Esophagus muscularis mucosa (tissue), 4 donors: ENCODE measurements around the gene CUX1. TPM values are rescaled to one million over a fixed set of nuclear protein-coding genes. Genes with fewer than 3 reads are reported as not detected.
A peak's percentile ranks its signal among the peaks of the same experiment; 100 is the strongest.

ENCODE experiments used
- DNase-seq: peaks from one replicate; pipeline ENCODE4 v3.0.0-alpha.2; 2017; ENCODE audit errors: extremely low spot score
- H3K27ac ChIP-seq, 4 donors: fragments of 200-600 bp; sonication (generic); replicated peaks in 1 of 4; 1 replicate in 3 of 4; 2 replicates in 1 of 4; pipeline ENCODE4 v1.5.1; 2016 to 2019; ENCODE audit warnings: mild to moderate bottlenecking in 1 of 4
- H3K27me3 ChIP-seq, 4 donors: fragments of 200-600 bp; sonication (generic); one replicate each; pipeline versions ENCODE4 v1.5.1 to v1.6.0; 2016 to 2019
- H3K36me3 ChIP-seq, 4 donors: fragments of 200-600 bp; sonication (generic); one replicate each; pipeline ENCODE4 v1.5.1; 2016 to 2019
- H3K4me1 ChIP-seq, 4 donors: fragments of 200-600 bp; sonication (generic); one replicate each; pipeline ENCODE4 v1.5.1; 2016 to 2019
- H3K4me3 ChIP-seq, 4 donors: fragments of 200-600 bp; sonication (generic); 1 replicate in 2 of 4; 2 replicates in 2 of 4; pipeline ENCODE4 v1.5.1; 2016 to 2019; ENCODE audit warnings: mild to moderate bottlenecking in 4 of 4, moderate library complexity in 1 of 4
- H3K9me3 ChIP-seq, 4 donors: fragments of 200-600 bp; sonication (generic); 1 replicate in 3 of 4; 2 replicates in 1 of 4; pipeline ENCODE4 v1.5.1; 2016 to 2019
- CTCF ChIP-seq, 3 experiments: fragments of 200-600 bp in 2 of 3; fragments of 450-650 bp in 1 of 3; sonication (generic) in 2 of 3; IDR thresholded peaks; one replicate each; pipeline ENCODE4 v1.5.1; 2017 to 2019; ENCODE audit warnings: antibody characterized with exemption in 3 of 3, mild to moderate bottlenecking in 2 of 3, moderate library complexity in 1 of 3
- EP300 ChIP-seq: sonication (generic); formaldehyde crosslinking; IDR thresholded peaks from one replicate; pipeline ENCODE4 v1.6.1; 2017; ENCODE audit warnings: antibody characterized with exemption
- POLR2A ChIP-seq: fragments of 450-650 bp; IDR thresholded peaks from one replicate; pipeline ENCODE4 v1.6.1; 2017; ENCODE audit warnings: antibody characterized with exemption, moderate library complexity, mild to moderate bottlenecking, low read depth
- POLR2AphosphoS5 ChIP-seq, 2 donors: sonication (generic); formaldehyde crosslinking; IDR thresholded peaks; one replicate each; pipeline ENCODE4 v1.6.1; 2017; ENCODE audit warnings: antibody characterized with exemption in 2 of 2
- WGBS: methylation state at CpG from one replicate; pipeline ENCODE4 v1.1.5; 2018; 5-methylcytosine and 5-hydroxymethylcytosine counted together
- intact Hi-C: fragments of 100-400 bp; cut with DNase I; formaldehyde crosslinking; loops from one replicate; pipeline ENCODE4 v1.15.1; 2023
- total RNA-seq, 4 donors: library from RNA; depleted of rRNA; stranded (reverse); fragments of >200 nt; gene quantifications; one replicate each; pipeline versions ENCODE4 v1.1.0 to v1.2.1, GENCODE V29; 2016

Gene CUX1
- total RNA-seq, 4 donors from 2014 or later = 61.5 to 136 (median 92.3) TPM

DNA sequence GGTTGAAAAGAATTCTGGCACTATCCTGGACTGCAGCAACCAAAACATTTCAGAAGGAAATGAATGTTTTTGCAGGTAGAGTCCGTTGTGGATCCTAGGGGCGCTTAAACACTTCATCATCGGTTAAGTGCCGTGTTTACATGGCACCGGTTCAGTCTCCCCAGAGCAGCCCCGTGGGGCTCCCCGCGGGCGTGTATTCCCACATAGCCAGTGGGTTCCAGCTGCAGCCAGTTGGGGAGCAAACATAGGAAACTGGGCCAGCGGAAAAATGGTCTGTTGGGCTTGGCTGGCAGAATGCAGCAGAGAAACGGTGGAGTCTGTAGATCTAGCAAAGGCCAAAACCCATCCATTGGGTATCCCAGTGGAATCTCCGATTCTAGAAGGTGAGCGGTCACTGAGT lies 356.2 kb downstream of the CUX1 start:
- Histone ChIP-seq H3K27me3 (no peaks in the 10 kb centered on the region), H3K9me3 (no peaks in the 10 kb centered on the region), H3K27ac (no peak overlapping the region), H3K36me3 (peaks cover 15 to 56% (median 43%) of the 10 kb centered on the region in 4 donors), H3K4me1 (peaks cover 0 to 24% (median 12%) of the 10 kb centered on the region in 4 donors), H3K4me3 (no peak overlapping the region)
- DNase-seq = no peak
- TF ChIP-seq EP300 = no peak
- TF ChIP-seq CTCF (IDR thresholded peaks at IDR 0.05) = no peak
- no peak for TF ChIP-seq POLR2AphosphoS5 (IDR thresholded peaks at IDR 0.05)
- no peak for TF ChIP-seq POLR2A
- WGBS = 80% methylated on average over 13 of the region's 13 CpGs
- intact Hi-C loops = no loop called here

DNA sequence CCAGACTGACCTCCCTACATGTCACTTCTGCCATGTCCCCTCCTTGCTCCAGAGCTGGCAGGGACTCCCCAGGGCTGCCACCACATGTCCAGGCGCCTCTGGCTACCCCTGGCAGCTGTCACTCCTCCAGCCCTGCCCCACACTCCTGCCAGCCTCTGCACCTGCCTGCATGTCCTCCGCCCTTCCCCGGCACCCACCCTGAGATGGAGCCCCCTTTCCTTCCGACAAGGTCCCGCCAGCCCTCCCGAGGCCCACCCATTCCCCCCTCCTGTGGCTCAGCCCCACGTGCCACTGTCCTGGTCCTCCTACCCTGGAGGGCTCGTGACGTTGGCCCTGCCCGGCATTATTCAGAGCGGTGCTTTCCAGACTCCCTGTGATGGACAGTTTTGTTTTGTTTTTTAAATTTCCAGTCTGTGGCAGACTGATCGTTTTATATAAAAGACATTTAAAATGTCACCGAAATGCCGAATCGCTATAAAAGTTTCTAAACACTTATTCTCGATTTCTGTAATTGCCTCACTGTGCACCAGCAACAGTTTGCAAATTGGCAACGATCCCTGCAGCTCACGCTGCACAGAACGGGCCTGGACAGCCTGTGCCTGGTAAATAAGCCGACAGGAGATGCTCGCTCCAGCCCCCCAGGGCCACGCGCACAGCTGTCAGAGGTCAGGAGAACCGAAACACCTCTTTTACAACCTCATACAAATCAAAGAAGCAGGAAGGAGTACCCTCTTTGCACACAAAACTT lies 358.2 kb downstream of the CUX1 start:
- intact Hi-C loops = no loop called here
- Histone ChIP-seq H3K4me3 (no peak overlapping the region), H3K36me3 (peaks cover 21 to 71% (median 53%) of the 10 kb centered on the region in 4 donors), H3K27ac (peak overlapping the region in 1 of 4 donors; percentile 30), H3K4me1 (peaks cover 0 to 10% (median 0%) of the 10 kb centered on the region in 4 donors), H3K9me3 (no peaks in the 10 kb centered on the region), H3K27me3 (no peaks in the 10 kb centered on the region)
- DNase-seq = no peak
- WGBS = 78% methylated on average over 24 of the region's 24 CpGs
- TF ChIP-seq EP300 (no peak), POLR2AphosphoS5 (IDR thresholded peaks at IDR 0.05) (no peak), CTCF (IDR thresholded peaks at IDR 0.05) (no peak)

DNA sequence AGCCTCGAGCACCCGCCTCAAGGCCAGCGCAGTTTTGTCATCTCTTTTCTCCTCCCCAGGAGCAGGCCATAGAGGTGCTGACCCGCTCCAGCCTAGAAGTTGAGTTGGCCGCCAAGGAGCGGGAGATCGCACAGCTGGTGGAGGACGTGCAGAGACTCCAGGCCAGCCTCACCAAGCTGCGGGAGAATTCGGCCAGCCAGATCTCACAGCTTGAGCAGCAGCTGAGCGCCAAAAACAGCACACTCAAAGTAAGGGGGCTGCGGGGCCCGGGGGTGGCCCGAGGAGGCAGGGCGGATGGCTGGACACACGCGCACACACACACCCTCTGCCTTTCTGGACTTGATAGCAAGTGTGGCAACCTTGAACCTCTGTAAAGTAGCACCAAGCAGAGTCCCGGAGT lies 361.0 kb downstream of the CUX1 start:
- WGBS = 95% methylated on average over 15 of the region's 18 CpGs
- peaks cover 16 to 66% (median 39%) of the 10 kb centered on the region in 4 donors for H3K36me3 ChIP-seq

DNA sequence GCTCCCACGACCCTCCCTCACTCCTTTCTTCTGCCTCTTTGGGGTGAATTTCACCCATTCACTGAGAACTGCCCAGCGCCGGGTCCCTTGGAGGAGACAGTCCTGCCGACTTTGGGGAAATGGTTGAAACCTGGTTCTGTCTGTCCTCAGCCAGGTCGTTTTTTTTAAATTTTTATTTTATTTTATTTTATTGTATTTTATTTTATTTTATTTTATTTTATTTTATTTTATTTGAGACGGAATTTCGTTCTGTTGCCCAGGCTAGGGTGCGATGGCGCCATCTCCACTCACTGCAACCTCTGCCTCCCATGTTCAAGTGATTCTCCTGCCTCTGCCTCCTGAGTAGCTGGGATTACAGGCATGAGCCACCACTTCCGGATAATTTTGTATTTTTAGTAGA lies 363.3 kb downstream of the CUX1 start:
- peaks cover 0 to 5% (median 0%) of the 10 kb centered on the region in 4 donors for H3K4me1 ChIP-seq
- TF ChIP-seq POLR2AphosphoS5 (IDR thresholded peaks at IDR 0.05) (no peak), POLR2A (no peak), EP300 (no peak), CTCF (IDR thresholded peaks at IDR 0.05) (no peak)
- no peak overlapping the region for H3K27ac ChIP-seq
- intact Hi-C loops = no loop called here
- H3K9me3 ChIP-seq = no peaks in the 10 kb centered on the region
- WGBS = 94% methylated on average over 10 of the region's 10 CpGs
- no peaks in the 10 kb centered on the region for H3K27me3 ChIP-seq
- peaks cover 19 to 76% (median 50%) of the 10 kb centered on the region in 4 donors for H3K36me3 ChIP-seq
- no peak for DNase-seq
- H3K4me3 ChIP-seq = no peak overlapping the region

More for the DNA sequence above, 361.0 kb downstream of the CUX1 start:
- Histone ChIP-seq H3K9me3 (no peaks in the 10 kb centered on the region), H3K27me3 (no peaks in the 10 kb centered on the region), H3K27ac (no peak overlapping the region), H3K4me3 (no peak overlapping the region), H3K4me1 (peaks cover 0 to 10% (median 0%) of the 10 kb centered on the region in 4 donors)
- DNase-seq = no peak
- TF ChIP-seq CTCF (IDR thresholded peaks at IDR 0.05) (no peak), POLR2AphosphoS5 (IDR thresholded peaks at IDR 0.05) (no peak), EP300 (no peak), POLR2A (no peak)
- intact Hi-C loops = no loop called here

DNA sequence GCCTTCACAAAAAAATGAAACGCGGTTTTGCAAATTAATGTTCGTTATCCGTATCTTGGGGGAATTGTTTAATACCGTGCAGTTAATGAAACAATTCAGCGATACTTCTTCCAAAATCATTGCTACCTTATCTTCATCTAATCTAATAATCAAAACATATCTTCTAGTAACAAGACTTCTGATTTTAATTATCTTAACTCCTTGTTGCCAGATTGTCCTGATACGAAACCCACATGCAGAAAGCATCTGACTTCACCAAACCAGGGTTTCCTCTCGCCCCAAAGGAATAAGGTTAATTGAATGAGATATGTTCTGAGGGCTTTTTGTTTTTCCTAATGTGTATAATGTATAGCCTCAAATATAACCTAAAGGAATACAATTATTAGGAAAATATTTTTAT lies 364.1 kb downstream of the CUX1 start:
- DNase-seq = no peak
- 95% methylated on average over 8 of the region's 8 CpGs for WGBS
- no peaks in the 10 kb centered on the region for H3K9me3 ChIP-seq
- TF ChIP-seq POLR2A = no peak
- no peak for TF ChIP-seq EP300
- no peak for TF ChIP-seq CTCF (IDR thresholded peaks at IDR 0.05)
- no peak for TF ChIP-seq POLR2AphosphoS5 (IDR thresholded peaks at IDR 0.05)
- no peak overlapping the region for H3K27ac ChIP-seq
- H3K4me1 ChIP-seq = no peaks in the 10 kb centered on the region
- H3K36me3 ChIP-seq = peaks cover 24 to 84% (median 57%) of the 10 kb centered on the region in 4 donors
- intact Hi-C loops = no loop called here
- H3K27me3 ChIP-seq = no peaks in the 10 kb centered on the region
- H3K4me3 ChIP-seq = no peak overlapping the region
